Measurements from ENCODE around the gene HOXD8.
A peak's percentile ranks its signal among the peaks of the same experiment; 100 is the strongest.

HOXD8 gene

DNA sequence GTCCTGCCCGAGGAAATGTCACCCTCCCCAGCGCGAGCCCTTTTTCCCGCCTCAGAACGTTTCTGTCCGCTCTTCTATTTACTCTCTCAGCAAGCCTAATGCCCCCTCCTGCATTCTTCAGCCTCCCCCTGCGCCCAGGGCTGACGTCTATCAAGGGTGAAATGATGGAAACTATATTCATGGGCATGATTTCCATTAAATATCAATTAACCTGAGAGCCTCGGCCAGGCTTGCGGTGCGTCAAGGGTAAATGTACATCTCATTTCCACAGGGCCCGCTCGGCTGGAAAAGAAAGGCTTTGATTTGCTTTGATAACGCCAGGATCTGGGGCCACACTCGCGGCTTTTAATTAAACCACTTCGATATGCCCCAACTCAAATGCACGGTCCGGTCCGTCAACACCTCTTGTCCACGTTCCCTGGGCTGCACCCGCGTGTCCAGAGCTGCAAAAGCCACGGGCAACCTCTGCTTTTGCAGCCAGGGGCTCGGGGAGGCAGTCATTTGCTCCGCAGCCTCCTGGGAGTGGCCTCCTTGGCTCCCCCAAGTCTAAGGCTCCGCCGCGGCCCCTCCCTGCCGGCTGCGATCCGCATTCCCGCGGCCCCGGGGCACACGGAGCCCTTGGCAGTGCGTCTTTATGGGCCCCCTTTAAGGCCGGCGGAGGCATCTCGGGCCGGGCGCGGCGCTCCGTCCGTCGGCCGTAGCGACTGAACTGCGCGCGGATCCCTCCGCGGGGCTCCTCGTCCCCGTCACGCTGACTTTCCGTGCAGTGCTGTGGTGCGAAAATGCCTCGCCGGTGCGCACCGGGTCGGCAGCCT is at the start of gene HOXD8 (continued):
- no peak for TF ChIP-seq GFI1B (tag by site-specific recombination; IDR thresholded peaks at IDR 0.05)
- peak; percentile 87 for TF ChIP-seq KLF16 (tag by site-specific recombination; IDR thresholded peaks at IDR 0.05)
- TF ChIP-seq ZNF510 (tag by site-specific recombination; IDR thresholded peaks at IDR 0.05; ENCODE audit: insufficient replicate concordance): no peak
- peak; percentile 94 for TF ChIP-seq ZNF341 (tag by site-specific recombination; IDR thresholded peaks at IDR 0.05; ENCODE audit: low read depth)
- no peak for TF ChIP-seq ZNF623 (tag by site-specific recombination; IDR thresholded peaks at IDR 0.05)
- peak; percentile 35 for TF ChIP-seq SP2 (tag by site-specific recombination; IDR thresholded peaks at IDR 0.05)
- peak; percentile 57; the same call in 1 of the 2 replicates for TF ChIP-seq WT1 (tag by site-specific recombination; IDR thresholded peaks at IDR 0.05)
- TF ChIP-seq ZNF596 (tag by site-specific recombination; IDR thresholded peaks at IDR 0.05): peak; percentile 35; the same call in 1 of the 2 replicates
- peak; percentile 90 for TF ChIP-seq ZSCAN30 (tag by site-specific recombination; IDR thresholded peaks at IDR 0.05)
- TF ChIP-seq PRDM1 (tag by site-specific recombination; IDR thresholded peaks at IDR 0.05): no peak
- TF ChIP-seq TCF7L2 (IDR thresholded peaks at IDR 0.05; ENCODE audit: borderline replicate concordance, low read depth, low read length): no peak
- TF ChIP-seq, protein P1, sequence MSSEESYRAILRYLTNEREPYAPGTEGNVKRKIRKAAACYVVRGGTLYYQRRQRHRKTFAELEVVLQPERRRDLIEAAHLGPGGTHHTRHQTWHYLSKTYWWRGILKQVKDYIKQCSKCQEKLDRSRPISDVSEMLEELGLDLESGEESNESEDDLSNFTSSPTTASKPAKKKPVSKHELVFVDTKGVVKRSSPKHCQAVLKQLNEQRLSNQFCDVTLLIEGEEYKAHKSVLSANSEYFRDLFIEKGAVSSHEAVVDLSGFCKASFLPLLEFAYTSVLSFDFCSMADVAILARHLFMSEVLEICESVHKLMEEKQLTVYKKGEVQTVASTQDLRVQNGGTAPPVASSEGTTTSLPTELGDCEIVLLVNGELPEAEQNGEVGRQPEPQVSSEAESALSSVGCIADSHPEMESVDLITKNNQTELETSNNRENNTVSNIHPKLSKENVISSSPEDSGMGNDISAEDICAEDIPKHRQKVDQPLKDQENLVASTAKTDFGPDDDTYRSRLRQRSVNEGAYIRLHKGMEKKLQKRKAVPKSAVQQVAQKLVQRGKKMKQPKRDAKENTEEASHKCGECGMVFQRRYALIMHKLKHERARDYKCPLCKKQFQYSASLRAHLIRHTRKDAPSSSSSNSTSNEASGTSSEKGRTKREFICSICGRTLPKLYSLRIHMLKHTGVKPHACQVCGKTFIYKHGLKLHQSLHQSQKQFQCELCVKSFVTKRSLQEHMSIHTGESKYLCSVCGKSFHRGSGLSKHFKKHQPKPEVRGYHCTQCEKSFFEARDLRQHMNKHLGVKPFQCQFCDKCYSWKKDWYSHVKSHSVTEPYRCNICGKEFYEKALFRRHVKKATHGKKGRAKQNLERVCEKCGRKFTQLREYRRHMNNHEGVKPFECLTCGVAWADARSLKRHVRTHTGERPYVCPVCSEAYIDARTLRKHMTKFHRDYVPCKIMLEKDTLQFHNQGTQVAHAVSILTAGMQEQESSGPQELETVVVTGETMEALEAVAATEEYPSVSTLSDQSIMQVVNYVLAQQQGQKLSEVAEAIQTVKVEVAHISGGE (tag by site-specific recombination; conservative IDR thresholded peaks at IDR 0.05; ENCODE audit: low read depth): peak; percentile 45; the same call in 1 of the 2 replicates
- 0 out of 2 replicates have a peak, but pooled peaks have one; percentile 43 for TF ChIP-seq ZNF18 (tag by site-specific recombination; IDR thresholded peaks at IDR 0.05)
- no peak for TF ChIP-seq ZFP41 (tag by site-specific recombination; IDR thresholded peaks at IDR 0.05; ENCODE audit: borderline replicate concordance)
- TF ChIP-seq OVOL3 (tag by site-specific recombination; IDR thresholded peaks at IDR 0.05): 0 out of 2 replicates have a peak, but pooled peaks have one; percentile 35
- no peak for TF ChIP-seq ZNF37A (tag by site-specific recombination; IDR thresholded peaks at IDR 0.05)
- TF ChIP-seq, protein P2, sequence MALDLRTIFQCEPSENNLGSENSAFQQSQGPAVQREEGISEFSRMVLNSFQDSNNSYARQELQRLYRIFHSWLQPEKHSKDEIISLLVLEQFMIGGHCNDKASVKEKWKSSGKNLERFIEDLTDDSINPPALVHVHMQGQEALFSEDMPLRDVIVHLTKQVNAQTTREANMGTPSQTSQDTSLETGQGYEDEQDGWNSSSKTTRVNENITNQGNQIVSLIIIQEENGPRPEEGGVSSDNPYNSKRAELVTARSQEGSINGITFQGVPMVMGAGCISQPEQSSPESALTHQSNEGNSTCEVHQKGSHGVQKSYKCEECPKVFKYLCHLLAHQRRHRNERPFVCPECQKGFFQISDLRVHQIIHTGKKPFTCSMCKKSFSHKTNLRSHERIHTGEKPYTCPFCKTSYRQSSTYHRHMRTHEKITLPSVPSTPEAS (tag by site-specific recombination; IDR thresholded peaks at IDR 0.05): peak; percentile 56; the same call in 1 of the 2 replicates
- TF ChIP-seq, protein P3, sequence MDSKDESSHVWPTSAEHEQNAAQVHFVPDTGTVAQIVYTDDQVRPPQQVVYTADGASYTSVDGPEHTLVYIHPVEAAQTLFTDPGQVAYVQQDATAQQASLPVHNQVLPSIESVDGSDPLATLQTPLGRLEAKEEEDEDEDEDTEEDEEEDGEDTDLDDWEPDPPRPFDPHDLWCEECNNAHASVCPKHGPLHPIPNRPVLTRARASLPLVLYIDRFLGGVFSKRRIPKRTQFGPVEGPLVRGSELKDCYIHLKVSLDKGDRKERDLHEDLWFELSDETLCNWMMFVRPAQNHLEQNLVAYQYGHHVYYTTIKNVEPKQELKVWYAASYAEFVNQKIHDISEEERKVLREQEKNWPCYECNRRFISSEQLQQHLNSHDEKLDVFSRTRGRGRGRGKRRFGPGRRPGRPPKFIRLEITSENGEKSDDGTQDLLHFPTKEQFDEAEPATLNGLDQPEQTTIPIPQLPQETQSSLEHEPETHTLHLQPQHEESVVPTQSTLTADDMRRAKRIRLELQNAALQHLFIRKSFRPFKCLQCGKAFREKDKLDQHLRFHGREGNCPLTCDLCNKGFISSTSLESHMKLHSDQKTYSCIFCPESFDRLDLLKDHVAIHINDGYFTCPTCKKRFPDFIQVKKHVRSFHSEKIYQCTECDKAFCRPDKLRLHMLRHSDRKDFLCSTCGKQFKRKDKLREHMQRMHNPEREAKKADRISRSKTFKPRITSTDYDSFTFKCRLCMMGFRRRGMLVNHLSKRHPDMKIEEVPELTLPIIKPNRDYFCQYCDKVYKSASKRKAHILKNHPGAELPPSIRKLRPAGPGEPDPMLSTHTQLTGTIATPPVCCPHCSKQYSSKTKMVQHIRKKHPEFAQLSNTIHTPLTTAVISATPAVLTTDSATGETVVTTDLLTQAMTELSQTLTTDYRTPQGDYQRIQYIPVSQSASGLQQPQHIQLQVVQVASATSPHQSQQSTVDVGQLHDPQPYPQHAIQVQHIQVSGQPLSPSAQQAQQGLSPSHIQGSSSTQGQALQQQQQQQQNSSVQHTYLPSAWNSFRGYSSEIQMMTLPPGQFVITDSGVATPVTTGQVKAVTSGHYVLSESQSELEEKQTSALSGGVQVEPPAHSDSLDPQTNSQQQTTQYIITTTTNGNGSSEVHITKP (tag by site-specific recombination; IDR thresholded peaks at IDR 0.05): peak; percentile 36; the same call in 1 of the 2 replicates
- peak; percentile 79; the same call in 1 of the 2 replicates for TF ChIP-seq ZNF561 (tag by site-specific recombination; IDR thresholded peaks at IDR 0.05; ENCODE audit: borderline replicate concordance)
- TF ChIP-seq, protein P4, sequence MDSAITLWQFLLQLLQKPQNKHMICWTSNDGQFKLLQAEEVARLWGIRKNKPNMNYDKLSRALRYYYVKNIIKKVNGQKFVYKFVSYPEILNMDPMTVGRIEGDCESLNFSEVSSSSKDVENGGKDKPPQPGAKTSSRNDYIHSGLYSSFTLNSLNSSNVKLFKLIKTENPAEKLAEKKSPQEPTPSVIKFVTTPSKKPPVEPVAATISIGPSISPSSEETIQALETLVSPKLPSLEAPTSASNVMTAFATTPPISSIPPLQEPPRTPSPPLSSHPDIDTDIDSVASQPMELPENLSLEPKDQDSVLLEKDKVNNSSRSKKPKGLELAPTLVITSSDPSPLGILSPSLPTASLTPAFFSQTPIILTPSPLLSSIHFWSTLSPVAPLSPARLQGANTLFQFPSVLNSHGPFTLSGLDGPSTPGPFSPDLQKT (IDR thresholded peaks at IDR 0.05; ENCODE audit: borderline replicate concordance, low read depth, low read length): no peak
- TF ChIP-seq CTCF (tag by site-specific recombination; IDR thresholded peaks at IDR 0.05): peak; percentile 75
- TF ChIP-seq, protein P5, sequence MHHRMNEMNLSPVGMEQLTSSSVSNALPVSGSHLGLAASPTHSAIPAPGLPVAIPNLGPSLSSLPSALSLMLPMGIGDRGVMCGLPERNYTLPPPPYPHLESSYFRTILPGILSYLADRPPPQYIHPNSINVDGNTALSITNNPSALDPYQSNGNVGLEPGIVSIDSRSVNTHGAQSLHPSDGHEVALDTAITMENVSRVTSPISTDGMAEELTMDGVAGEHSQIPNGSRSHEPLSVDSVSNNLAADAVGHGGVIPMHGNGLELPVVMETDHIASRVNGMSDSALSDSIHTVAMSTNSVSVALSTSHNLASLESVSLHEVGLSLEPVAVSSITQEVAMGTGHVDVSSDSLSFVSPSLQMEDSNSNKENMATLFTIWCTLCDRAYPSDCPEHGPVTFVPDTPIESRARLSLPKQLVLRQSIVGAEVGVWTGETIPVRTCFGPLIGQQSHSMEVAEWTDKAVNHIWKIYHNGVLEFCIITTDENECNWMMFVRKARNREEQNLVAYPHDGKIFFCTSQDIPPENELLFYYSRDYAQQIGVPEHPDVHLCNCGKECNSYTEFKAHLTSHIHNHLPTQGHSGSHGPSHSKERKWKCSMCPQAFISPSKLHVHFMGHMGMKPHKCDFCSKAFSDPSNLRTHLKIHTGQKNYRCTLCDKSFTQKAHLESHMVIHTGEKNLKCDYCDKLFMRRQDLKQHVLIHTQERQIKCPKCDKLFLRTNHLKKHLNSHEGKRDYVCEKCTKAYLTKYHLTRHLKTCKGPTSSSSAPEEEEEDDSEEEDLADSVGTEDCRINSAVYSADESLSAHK (tag by site-specific recombination; IDR thresholded peaks at IDR 0.05): peak; percentile 73
